Thyroid gland (tissue), 4 donors: ENCODE results near the gene ARHGAP12. TPM values are rescaled to one million over a fixed set of nuclear protein-coding genes. Genes with fewer than 3 reads are reported as not detected.

ENCODE experiments used
- DNase-seq, 2 donors: peaks; one replicate each; pipeline ENCODE4 v3.0.0-alpha.2; 2019
- H3K27ac ChIP-seq, 3 donors: fragments of 200-600 bp; sonication (generic); 1 replicate in 2 of 3; 2 replicates in 1 of 3; pipeline ENCODE4 v1.5.1; 2016 to 2019; ENCODE audit warnings: mild to moderate bottlenecking in 1 of 3, moderate library complexity in 1 of 3
- H3K27me3 ChIP-seq: fragments of 200-600 bp; sonication (generic); one replicate; pipeline ENCODE4 v1.5.1; 2019
- H3K36me3 ChIP-seq, 2 donors: fragments of 200-600 bp; sonication (generic); one replicate each; pipeline ENCODE4 v1.5.1; 2016 to 2019
- H3K4me1 ChIP-seq, 2 donors: fragments of 200-600 bp; sonication (generic); one replicate each; pipeline ENCODE4 v1.5.1; 2017 to 2019
- H3K4me3 ChIP-seq, 3 donors: fragments of 200-600 bp; sonication (generic); replicated peaks in 1 of 3; 1 replicate in 2 of 3; 2 replicates in 1 of 3; pipeline ENCODE4 v1.5.1; 2016; ENCODE audit warnings: mild to moderate bottlenecking in 1 of 3
- H3K9me3 ChIP-seq: fragments of 200-600 bp; sonication (generic); one replicate; pipeline ENCODE4 v1.5.1; 2017
- POLR2A ChIP-seq, 2 donors: fragments of 450-650 bp; IDR thresholded peaks; one replicate each; pipeline ENCODE4 v1.6.1; 2017; ENCODE audit warnings: antibody characterized with exemption in 2 of 2, mild to moderate bottlenecking in 2 of 2, moderate library complexity in 1 of 2
- WGBS, 2 donors: methylation state at CpG; one replicate each; pipeline ENCODE4 v1.1.5; 2017; 5-methylcytosine and 5-hydroxymethylcytosine counted together
- intact Hi-C: fragments of 100-400 bp; cut with DNase I; formaldehyde crosslinking; loops from one replicate; pipeline ENCODE4 v1.15.1; 2023
- total RNA-seq, 4 donors: library from RNA; depleted of rRNA; stranded (reverse); fragments of >200 nt; gene quantifications; one replicate each; pipeline ENCODE4 v1.2.3, GENCODE V29; 2016
- TF ChIP-seq, protein P1 (sequence below), 6 experiments: fragments of 200-600 bp in 3 of 6; fragments of 450-650 bp in 3 of 6; sonication (generic) in 3 of 6; IDR thresholded peaks; one replicate each; pipeline ENCODE4 v1.5.1; 2016 to 2019; ENCODE audit warnings: antibody characterized with exemption in 6 of 6, mild to moderate bottlenecking in 2 of 6, inconsistent platforms in 1 of 6, moderate library complexity in 1 of 6

Gene ARHGAP12
- total RNA-seq, 4 donors from 2014 or later, result 49.9 to 67.6 (median 60.8) TPM

DNA sequence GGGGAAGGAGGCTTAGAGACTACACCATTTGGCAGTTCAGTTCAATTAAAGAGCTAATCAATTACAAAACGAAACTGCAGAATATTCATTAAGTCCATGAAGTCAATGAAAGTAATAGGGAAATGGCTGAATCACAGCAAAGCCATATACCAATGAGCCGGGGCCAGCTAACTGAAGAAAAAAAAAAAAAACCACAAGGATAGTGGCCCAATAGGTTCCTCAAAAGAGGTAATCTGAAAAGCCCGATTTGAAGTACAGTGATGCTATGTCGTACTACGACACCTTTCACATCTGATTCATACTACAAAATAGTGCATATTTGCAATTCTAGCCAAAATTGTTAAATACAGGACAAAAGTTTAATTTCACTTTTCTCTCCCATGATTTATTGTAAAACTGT is 2.5 kb downstream of the ARHGAP12 start:
- no peaks in the 10 kb centered on the region for H3K9me3 ChIP-seq
- H3K27me3 ChIP-seq, result no peaks in the 10 kb centered on the region
- no peak for DNase-seq
- no peak overlapping the region for H3K27ac ChIP-seq
- H3K36me3 ChIP-seq, result no peaks in the 10 kb centered on the region
- intact Hi-C loops, result loop anchor here (5.0 kb wide), 1 partner anchor 64 kb away; no protein-coding TSS in a partner anchor
- no peak overlapping the region for H3K4me3 ChIP-seq
- WGBS, 2 donors, result 82 to 88% methylated on average over 5 of the region's 5 CpGs
- TF ChIP-seq POLR2A (IDR thresholded peaks at IDR 0.05), result no peak
- TF ChIP-seq, protein P1, sequence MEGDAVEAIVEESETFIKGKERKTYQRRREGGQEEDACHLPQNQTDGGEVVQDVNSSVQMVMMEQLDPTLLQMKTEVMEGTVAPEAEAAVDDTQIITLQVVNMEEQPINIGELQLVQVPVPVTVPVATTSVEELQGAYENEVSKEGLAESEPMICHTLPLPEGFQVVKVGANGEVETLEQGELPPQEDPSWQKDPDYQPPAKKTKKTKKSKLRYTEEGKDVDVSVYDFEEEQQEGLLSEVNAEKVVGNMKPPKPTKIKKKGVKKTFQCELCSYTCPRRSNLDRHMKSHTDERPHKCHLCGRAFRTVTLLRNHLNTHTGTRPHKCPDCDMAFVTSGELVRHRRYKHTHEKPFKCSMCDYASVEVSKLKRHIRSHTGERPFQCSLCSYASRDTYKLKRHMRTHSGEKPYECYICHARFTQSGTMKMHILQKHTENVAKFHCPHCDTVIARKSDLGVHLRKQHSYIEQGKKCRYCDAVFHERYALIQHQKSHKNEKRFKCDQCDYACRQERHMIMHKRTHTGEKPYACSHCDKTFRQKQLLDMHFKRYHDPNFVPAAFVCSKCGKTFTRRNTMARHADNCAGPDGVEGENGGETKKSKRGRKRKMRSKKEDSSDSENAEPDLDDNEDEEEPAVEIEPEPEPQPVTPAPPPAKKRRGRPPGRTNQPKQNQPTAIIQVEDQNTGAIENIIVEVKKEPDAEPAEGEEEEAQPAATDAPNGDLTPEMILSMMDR (IDR thresholded peaks at IDR 0.05), result no peak
- H3K4me1 ChIP-seq, result peaks cover 18% of the 10 kb centered on the region in 2 donors

DNA sequence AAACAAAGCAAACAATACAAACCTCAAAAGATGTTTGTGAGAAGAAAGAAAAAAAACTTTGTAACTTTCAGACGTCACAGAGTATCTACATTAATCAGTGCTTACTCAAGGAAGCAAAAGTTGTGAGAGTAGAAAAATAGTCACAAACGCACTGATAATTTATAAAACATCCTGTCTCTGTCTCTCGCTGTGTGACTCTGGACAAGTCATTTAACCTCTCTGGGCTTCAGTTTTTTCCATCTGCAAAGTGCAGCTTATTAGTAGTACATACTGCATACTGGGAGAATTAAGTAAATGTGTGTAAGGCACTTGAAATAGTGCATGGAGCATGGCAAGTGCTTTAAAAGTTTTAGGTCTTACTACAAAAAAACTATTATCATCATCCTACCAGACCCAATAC is 3.8 kb downstream of the ARHGAP12 start:
- TF ChIP-seq, protein P1 (IDR thresholded peaks at IDR 0.05), result no peak
- TF ChIP-seq POLR2A (IDR thresholded peaks at IDR 0.05), result no peak
- H3K27ac ChIP-seq, result no peak overlapping the region
- no peaks in the 10 kb centered on the region for H3K36me3 ChIP-seq
- WGBS, 2 donors, result 78 to 85% methylated on average over 3 of the region's 3 CpGs
- H3K4me1 ChIP-seq, result peaks cover 9 to 11% of the 10 kb centered on the region in 2 donors
- intact Hi-C loops, result loop anchor here (5.0 kb wide), 1 partner anchor 63 kb away; no protein-coding TSS in a partner anchor
- no peak for DNase-seq
- H3K9me3 ChIP-seq, result no peaks in the 10 kb centered on the region
- H3K4me3 ChIP-seq, result no peak overlapping the region
- H3K27me3 ChIP-seq, result no peaks in the 10 kb centered on the region

DNA sequence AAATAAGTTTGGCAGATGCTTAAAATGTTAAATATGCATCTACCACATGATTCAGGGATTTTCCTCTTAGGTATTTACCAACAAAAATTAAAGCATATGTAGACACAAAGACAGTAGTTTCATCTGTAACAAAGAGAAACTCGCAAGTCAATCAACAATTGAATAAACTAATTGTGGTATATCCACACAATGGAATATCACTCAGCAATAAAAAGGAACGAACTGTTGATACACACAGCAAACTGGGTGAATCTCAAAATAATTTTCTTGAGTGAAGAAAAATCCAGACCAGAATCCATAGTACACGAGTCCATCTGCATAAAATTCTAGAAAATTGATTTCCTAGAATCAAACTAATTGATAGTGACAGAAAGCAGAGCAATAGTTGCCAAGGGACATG is 5.2 kb downstream of the ARHGAP12 start:
- Histone ChIP-seq H3K27me3 (no peaks in the 10 kb centered on the region), H3K27ac (no peak overlapping the region), H3K9me3 (no peaks in the 10 kb centered on the region), H3K4me1 (peaks cover 7 to 9% of the 10 kb centered on the region in 2 donors), H3K4me3 (no peak overlapping the region), H3K36me3 (no peaks in the 10 kb centered on the region)
- no peak for DNase-seq
- TF ChIP-seq, protein P1 (IDR thresholded peaks at IDR 0.05), result no peak
- TF ChIP-seq POLR2A (IDR thresholded peaks at IDR 0.05), result no peak
- 96 to 98% methylated on average over 3 of the region's 3 CpGs for WGBS, 2 donors
- intact Hi-C loops, result no loop called here

DNA sequence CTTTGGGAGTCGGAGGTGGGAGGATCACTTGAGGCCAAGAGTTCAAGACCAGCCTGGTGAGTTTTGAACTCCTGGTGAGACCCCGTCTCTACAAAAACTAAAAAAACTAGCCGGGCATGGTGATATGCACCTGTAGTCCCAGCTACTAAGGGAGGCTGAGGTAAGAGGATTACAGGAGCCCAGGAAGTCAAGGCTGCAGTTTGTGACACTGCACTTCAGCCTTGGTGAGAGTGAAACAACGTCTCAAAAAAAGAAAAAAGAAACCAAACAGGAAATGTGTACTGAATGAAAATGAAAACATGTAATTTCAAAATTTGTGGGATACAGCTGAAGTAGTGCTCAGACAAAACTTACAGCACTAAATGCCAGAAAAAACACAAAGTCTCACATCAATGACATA is 7.6 kb downstream of the ARHGAP12 start:
- Histone ChIP-seq H3K27ac (no peak overlapping the region), H3K4me3 (no peak overlapping the region), H3K9me3 (no peaks in the 10 kb centered on the region), H3K36me3 (no peaks in the 10 kb centered on the region), H3K4me1 (no peaks in the 10 kb centered on the region), H3K27me3 (no peaks in the 10 kb centered on the region)
- DNase-seq, result no peak
- WGBS, 2 donors, result 61% methylated on average over 4 of the region's 4 CpGs
- TF ChIP-seq POLR2A (IDR thresholded peaks at IDR 0.05), result no peak
- TF ChIP-seq, protein P1 (IDR thresholded peaks at IDR 0.05), result no peak
- intact Hi-C loops, result no loop called here

DNA sequence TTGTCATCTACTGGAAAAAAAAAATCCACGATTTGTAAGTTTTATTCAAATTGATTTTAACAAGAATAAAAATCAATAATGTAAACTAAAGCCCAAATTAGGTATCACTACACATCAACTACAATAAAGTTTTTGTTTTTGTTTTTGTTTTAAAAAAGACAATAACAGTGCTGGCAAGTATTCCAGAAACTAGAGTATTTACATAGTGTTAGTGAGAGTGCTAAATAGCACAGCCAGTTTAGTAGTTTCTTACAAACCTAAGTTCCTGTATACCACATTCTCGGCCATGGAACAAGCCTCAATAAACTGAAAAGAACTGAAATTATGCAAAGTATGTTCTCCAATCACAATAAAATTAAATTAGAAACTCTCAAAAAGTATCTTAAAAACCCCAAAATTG is 8.1 kb downstream of the ARHGAP12 start:
- H3K9me3 ChIP-seq, result no peaks in the 10 kb centered on the region
- TF ChIP-seq POLR2A (IDR thresholded peaks at IDR 0.05), result no peak
- TF ChIP-seq, protein P1 (IDR thresholded peaks at IDR 0.05), result no peak
- intact Hi-C loops, result no loop called here
- H3K27me3 ChIP-seq, result no peaks in the 10 kb centered on the region
- no peak overlapping the region for H3K27ac ChIP-seq
- no peaks in the 10 kb centered on the region for H3K36me3 ChIP-seq
- no peaks in the 10 kb centered on the region for H3K4me1 ChIP-seq
- no peak overlapping the region for H3K4me3 ChIP-seq
- no peak for DNase-seq
- 95 to 96% methylated on average over 2 of the region's 2 CpGs for WGBS, 2 donors
